ENCODE measurements around the gene C4orf51.

C4orf51 gene

GRCh38 chr4:145760961-145761929 is 81.3 kb downstream of the C4orf51 start:
- peaks cover 12% of the 10 kb centered on the region for H3K4me1 Mint-ChIP-seq
- DNase-seq, result no peak
- no peak for TF ChIP-seq CTCF (IDR thresholded peaks at IDR 0.05)
- H3K36me3 Mint-ChIP-seq (ENCODE audit: low read depth), result peaks cover 76% of the 10 kb centered on the region
- no peak overlapping the region for H3K4me3 Mint-ChIP-seq
- no peaks in the 10 kb centered on the region for H3K27me3 Mint-ChIP-seq (ENCODE audit: low read depth, poor library complexity)
- no peaks in the 10 kb centered on the region for H3K9me3 Mint-ChIP-seq
- H3K27ac Mint-ChIP-seq, result peak overlapping the region; percentile 90

- DNase-seq, result no peak
- no peak overlapping the region for H3K27ac Mint-ChIP-seq
- TF ChIP-seq CTCF (IDR thresholded peaks at IDR 0.05), result no peak
- peaks cover 11% of the 10 kb centered on the region for H3K9me3 Mint-ChIP-seq
- H3K36me3 Mint-ChIP-seq (ENCODE audit: low read depth), result peaks cover 91% of the 10 kb centered on the region
- no peaks in the 10 kb centered on the region for H3K27me3 Mint-ChIP-seq (ENCODE audit: low read depth, poor library complexity)
- H3K4me3 Mint-ChIP-seq, result no peak overlapping the region
- peaks cover 12% of the 10 kb centered on the region for H3K4me1 Mint-ChIP-seq
These were observed 82.8 kb downstream of the C4orf51 start for GRCh38 chr4:145762719-145763118.

- Mint-ChIP-seq H3K4me1 (peaks cover 12% of the 10 kb centered on the region), H3K4me3 (no peak overlapping the region), H3K27ac (peak overlapping the region; percentile 2), H3K36me3 (ENCODE audit: low read depth) (peaks cover 94% of the 10 kb centered on the region), H3K9me3 (peaks cover 11% of the 10 kb centered on the region), H3K27me3 (ENCODE audit: low read depth, poor library complexity) (no peaks in the 10 kb centered on the region)
- no peak for TF ChIP-seq CTCF (IDR thresholded peaks at IDR 0.05)
- DNase-seq, result no peak
These were observed 83.5 kb downstream of the C4orf51 start for GRCh38 chr4:145763399-145763798.

GRCh38 chr4:145766273-145766672 is 86.3 kb downstream of the C4orf51 start:
- no peak for TF ChIP-seq CTCF (IDR thresholded peaks at IDR 0.05)
- Mint-ChIP-seq H3K27me3 (ENCODE audit: low read depth, poor library complexity) (no peaks in the 10 kb centered on the region), H3K27ac (peak overlapping the region; percentile 41), H3K4me3 (no peak overlapping the region), H3K4me1 (no peaks in the 10 kb centered on the region), H3K36me3 (ENCODE audit: low read depth) (peaks cover 80% of the 10 kb centered on the region), H3K9me3 (peaks cover 11% of the 10 kb centered on the region)
- DNase-seq, result no peak

- no peak for DNase-seq
- Mint-ChIP-seq H3K36me3 (ENCODE audit: low read depth) (peaks cover 76% of the 10 kb centered on the region), H3K27ac (peak overlapping the region; percentile 89), H3K4me3 (no peak overlapping the region), H3K9me3 (peaks cover 11% of the 10 kb centered on the region), H3K27me3 (ENCODE audit: low read depth, poor library complexity) (no peaks in the 10 kb centered on the region), H3K4me1 (no peaks in the 10 kb centered on the region)
- TF ChIP-seq CTCF (IDR thresholded peaks at IDR 0.05), result no peak
These were observed 89.6 kb downstream of the C4orf51 start for GRCh38 chr4:145769450-145770037.
